Coronary artery (tissue), 2 donors: ENCODE measurements around the gene LTB4R.

ENCODE experiments used
- DNase-seq: peaks from one replicate; pipeline ENCODE4 v3.0.0-alpha.2; 2017; ENCODE audit warnings: low spot score
- H3K27ac ChIP-seq, 2 donors: fragments of 200-600 bp; sonication (generic); one replicate each; pipeline ENCODE4 v1.5.1; 2016 to 2019
- H3K4me3 ChIP-seq: fragments of 200-600 bp; sonication (generic); 2 replicates; pipeline ENCODE4 v1.5.1; 2016; ENCODE audit warnings: mild to moderate bottlenecking, moderate library complexity
- CTCF ChIP-seq: fragments of 200-600 bp; sonication (generic); IDR thresholded peaks from one replicate; pipeline ENCODE4 v1.5.1; 2019; ENCODE audit warnings: antibody characterized with exemption

Gene LTB4R

DNA sequence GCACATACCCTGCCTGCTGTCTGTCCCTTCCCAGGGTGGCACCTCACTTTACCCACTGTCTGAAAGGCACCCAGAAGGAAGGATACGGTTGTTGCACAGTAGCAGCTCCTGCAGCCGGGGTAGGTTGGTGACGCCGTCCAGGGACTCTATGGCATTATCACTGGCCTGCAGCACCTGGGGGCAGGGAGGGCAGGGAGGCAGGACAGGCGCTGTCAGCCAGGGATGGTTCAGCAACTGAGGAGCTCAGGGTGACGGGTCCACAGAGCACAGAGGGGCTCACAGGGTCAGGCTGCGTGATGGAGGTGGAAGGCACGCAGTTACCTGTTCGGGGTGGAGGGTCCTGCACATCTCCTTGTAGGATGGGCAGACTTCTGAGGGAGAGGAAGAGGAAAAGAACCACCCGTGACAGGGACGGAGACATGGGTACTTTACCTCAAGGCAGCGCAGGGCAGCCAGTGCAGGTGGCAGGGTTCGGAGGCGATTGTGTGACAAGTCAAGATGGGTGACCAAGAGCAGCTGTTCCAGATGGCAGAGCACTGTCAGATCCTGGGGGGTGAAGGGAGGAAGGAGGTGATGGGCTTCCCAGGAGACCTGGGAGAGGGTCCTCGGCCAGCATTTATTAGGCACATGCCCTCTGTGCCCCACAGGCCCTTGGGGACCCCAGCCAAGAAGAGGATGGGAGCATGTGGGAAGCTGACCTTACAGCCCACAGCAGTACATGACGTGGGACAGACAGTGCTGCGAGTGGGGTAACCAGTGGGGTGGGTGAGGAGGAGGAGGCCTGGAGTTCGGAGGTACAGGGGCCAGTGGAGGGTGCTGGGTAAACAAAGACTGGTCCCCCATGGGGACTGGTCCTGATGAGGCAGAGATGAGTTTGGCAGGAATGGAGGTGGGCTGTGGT is 44.7 kb upstream of the LTB4R start:
- TF ChIP-seq CTCF: no peak
- DNase-seq: no peak
- Histone ChIP-seq H3K4me3 (no peak overlapping the region), H3K27ac (no peak overlapping the region)

- no peak for DNase-seq
- H3K27ac ChIP-seq: no peak overlapping the region
- no peak overlapping the region for H3K4me3 ChIP-seq
- TF ChIP-seq CTCF: no peak
These were observed 43.8 kb upstream of the LTB4R start for GRCh38 chr14:24267516-24267915.

DNA sequence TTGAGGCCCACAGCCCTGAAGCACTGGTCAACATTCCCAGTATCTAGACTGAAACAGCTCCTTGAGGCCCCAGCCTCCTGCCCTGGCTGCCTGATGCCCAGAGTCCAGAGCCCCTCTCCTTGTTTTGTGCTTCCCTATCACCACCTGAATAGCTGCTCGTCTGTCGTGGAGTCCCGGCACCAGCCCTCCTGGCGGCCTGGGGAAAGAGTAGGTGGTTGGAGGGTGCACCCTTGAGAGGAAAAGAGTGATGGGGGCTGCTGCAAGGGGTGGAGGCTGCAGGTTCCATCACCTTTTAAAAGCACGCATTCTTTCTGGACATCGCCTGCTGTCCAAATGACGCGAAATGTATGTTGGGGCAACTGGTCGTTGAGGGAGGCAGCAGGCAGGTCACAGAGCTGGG is 43.1 kb upstream of the LTB4R start:
- no peak for DNase-seq
- Histone ChIP-seq H3K27ac (no peak overlapping the region), H3K4me3 (no peak overlapping the region)
- TF ChIP-seq CTCF: no peak

DNA sequence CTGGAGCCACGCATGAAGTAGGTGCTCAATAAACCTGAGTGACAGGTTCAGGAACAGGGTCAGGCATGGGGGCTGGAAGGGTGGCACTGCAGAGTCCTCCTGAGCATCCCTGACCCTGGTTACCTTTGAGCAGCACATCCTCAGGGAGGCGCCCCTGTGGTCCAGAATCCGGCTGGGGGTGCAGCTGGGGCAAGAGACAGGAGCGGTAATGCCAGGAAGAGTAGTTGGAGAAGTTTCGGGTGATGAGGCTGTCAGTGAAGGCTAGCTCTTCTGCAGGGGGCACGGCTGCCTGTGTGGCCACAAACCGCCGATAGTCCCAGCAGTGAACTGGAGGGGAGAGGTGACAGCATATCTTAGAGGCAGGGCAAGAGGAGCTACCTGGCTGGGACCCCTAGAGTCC is 41.9 kb upstream of the LTB4R start:
- Histone ChIP-seq H3K27ac (no peak overlapping the region), H3K4me3 (no peak overlapping the region)
- no peak for TF ChIP-seq CTCF
- DNase-seq: no peak

DNA sequence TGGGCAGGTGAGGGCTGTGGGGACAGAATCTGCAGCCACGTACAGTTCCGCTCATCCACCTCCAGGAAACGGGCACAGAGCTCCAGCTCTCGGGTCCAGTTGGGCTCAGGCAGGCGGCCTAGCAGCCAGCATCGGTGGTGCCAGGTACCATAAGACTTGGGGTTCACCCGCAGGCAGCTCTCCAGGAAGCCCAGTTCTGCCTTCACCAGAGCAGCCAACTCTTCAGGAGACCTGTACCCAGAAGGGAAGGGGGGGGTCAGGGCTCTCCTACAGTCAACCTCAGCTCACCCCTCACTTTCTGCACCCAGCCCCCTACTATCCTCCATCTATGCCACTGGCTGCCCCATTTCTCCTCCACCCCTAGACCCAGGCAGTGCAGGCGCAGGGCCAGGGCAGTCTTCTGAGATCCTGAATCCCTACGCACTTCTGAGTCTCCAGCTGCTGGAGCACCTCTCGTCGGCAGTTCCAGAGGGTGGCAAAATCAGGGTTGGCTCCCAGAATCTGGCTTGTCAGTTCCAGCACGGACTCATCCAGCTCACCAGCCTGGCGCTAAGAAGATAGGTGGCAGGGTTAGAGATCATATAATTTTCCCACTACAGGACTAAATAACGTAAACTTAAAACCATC is 41.3 kb upstream of the LTB4R start:
- no peak for TF ChIP-seq CTCF
- DNase-seq: no peak
- Histone ChIP-seq H3K4me3 (no peak overlapping the region), H3K27ac (no peak overlapping the region)

- H3K4me3 ChIP-seq: peak overlapping the region; percentile 94
- peak overlapping the region; percentile 93 to 99 for H3K27ac ChIP-seq
- no peak for DNase-seq
- TF ChIP-seq CTCF: no peak
These were observed 40.7 kb upstream of the LTB4R start for GRCh38 chr14:24270537-24271133.
